ENCODE results near the gene IFRD2.
"Not testable (repeated sequence)": the region's sequence is repeated elsewhere in the genome, so short reads cannot be mapped to it uniquely, and the experiment has no call there.

Gene IFRD2

GRCh38 chr3:50324351-50325112 is 32.3 kb upstream of the IFRD2 start:
- DNase-seq (ENCODE audit: low read depth, low spot score): peak; percentile 87

GRCh38 chr3:50323614-50324199 is 31.5 kb upstream of the IFRD2 start:
- no peak for DNase-seq (ENCODE audit: low read depth, low spot score)

- no peak for DNase-seq (ENCODE audit: low read depth, low spot score)
Measured at GRCh38 chr3:50323092-50323600, 30.9 kb upstream of the IFRD2 start.

- DNase-seq (ENCODE audit: low read depth, low spot score): no peak
Measured at GRCh38 chr3:50322386-50323091, 30.3 kb upstream of the IFRD2 start, which contains the start of gene HYAL2. Gene HYAL2 (minus strand): TSS chr3:50322745. CDS start chr3:50320489, 2,256 bp downstream.

- DNase-seq (ENCODE audit: low read depth, low spot score): no peak
Measured at GRCh38 chr3:50322115-50322385, 29.8 kb upstream of the IFRD2 start.

GRCh38 chr3:50321336-50322114 is 29.3 kb upstream of the IFRD2 start:
- peak; percentile 95 for DNase-seq (ENCODE audit: low read depth, low spot score)

- peak; percentile 83 for DNase-seq (ENCODE audit: low read depth, low spot score)
Measured at GRCh38 chr3:50320853-50321335, 28.7 kb upstream of the IFRD2 start.

GRCh38 chr3:50319894-50320625 is 27.8 kb upstream of the IFRD2 start:
- no peak for DNase-seq (ENCODE audit: low read depth, low spot score)

GRCh38 chr3:50319181-50319893 is 27.1 kb upstream of the IFRD2 start:
- no peak for DNase-seq (ENCODE audit: low read depth, low spot score)

- DNase-seq (ENCODE audit: low read depth, low spot score): no peak
Measured at GRCh38 chr3:50318615-50319014, 26.4 kb upstream of the IFRD2 start.

- no peak for DNase-seq (ENCODE audit: low read depth, low spot score)
Measured at GRCh38 chr3:50318163-50318562, 25.9 kb upstream of the IFRD2 start.

- no peak for DNase-seq (ENCODE audit: low read depth, low spot score)
Measured at GRCh38 chr3:50317300-50317699, 25.1 kb upstream of the IFRD2 start.

GRCh38 chr3:50316657-50317242 is 24.5 kb upstream of the IFRD2 start:
- DNase-seq (ENCODE audit: low read depth, low spot score): peak; percentile 78

GRCh38 chr3:50314816-50315215 is 22.6 kb upstream of the IFRD2 start:
- no peak for DNase-seq (ENCODE audit: low read depth, low spot score)

- DNase-seq (ENCODE audit: low read depth, low spot score): no peak
Measured at GRCh38 chr3:50314342-50314741, 22.1 kb upstream of the IFRD2 start.

- not testable (repeated sequence) for DNase-seq (ENCODE audit: low read depth, low spot score)
Measured at GRCh38 chr3:50312041-50312440, 19.8 kb upstream of the IFRD2 start.

GRCh38 chr3:50304601-50305000 is 12.4 kb upstream of the IFRD2 start:
- no peak for DNase-seq (ENCODE audit: low read depth, low spot score)

GRCh38 chr3:50303013-50303815 is 11.0 kb upstream of the IFRD2 start, which contains the start of gene HYAL1:
Gene HYAL1 (minus strand): TSS chr3:50303574. CDS start chr3:50302956, 618 bp downstream.
- DNase-seq (ENCODE audit: low read depth, low spot score): peak; percentile 86
